VCaP (cell line): Measurements from ENCODE around the gene PLA2G2A.
"Not testable (repeated sequence)": the region's sequence is repeated elsewhere in the genome, so short reads cannot be mapped to it uniquely, and the experiment has no call there.

Experiments
- H3K27ac ChIP-seq: fragments of 450-650 bp; 2 replicates; pipeline ENCODE4 v1.5.1; 2017
- TF ChIP-seq, protein P1 (sequence below): fragments of 450-650 bp; conservative IDR thresholded peaks from 2 replicates; pipeline ENCODE4 v1.5.1; 2017; ENCODE audit warnings: mild to moderate bottlenecking, moderate library complexity

The PLA2G2A gene

DNA sequence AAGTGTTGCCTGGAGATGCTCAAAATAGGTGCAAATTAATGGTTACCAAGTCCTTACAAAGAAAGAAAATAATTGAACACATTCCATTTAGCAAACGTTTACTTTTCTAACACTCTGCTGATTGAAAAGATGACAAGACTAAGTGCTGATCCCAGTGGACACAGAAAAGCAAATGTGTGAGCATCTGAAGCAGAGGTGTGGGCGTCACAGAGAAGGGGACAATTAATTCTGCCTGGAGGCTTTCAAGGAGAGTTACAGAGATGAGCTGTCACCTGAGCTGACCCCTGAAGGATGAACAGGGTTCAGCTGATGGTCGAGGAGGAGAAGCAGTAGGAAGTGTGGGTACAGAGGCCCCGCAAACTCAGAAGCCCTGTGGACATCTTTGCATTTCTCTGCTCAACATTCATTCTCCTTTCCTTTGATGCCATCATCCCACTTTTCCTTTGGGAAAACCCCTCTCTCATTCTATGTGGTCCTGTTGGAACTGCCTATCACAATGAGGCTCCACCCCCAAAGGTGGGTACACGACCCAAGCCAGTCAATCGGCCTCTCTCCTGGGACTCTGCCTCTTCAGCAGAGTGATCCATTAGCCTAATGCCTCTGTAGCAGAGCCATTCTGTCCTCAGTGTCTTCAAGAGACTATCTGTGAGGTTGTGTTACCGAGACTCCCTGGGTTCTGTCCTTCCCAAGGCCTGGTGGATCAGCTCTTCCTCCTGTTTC, 38.8 kb downstream of the PLA2G2A start:
- TF ChIP-seq, protein P1, sequence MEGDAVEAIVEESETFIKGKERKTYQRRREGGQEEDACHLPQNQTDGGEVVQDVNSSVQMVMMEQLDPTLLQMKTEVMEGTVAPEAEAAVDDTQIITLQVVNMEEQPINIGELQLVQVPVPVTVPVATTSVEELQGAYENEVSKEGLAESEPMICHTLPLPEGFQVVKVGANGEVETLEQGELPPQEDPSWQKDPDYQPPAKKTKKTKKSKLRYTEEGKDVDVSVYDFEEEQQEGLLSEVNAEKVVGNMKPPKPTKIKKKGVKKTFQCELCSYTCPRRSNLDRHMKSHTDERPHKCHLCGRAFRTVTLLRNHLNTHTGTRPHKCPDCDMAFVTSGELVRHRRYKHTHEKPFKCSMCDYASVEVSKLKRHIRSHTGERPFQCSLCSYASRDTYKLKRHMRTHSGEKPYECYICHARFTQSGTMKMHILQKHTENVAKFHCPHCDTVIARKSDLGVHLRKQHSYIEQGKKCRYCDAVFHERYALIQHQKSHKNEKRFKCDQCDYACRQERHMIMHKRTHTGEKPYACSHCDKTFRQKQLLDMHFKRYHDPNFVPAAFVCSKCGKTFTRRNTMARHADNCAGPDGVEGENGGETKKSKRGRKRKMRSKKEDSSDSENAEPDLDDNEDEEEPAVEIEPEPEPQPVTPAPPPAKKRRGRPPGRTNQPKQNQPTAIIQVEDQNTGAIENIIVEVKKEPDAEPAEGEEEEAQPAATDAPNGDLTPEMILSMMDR, result no peak
- peak overlapping the region; percentile 34 for H3K27ac ChIP-seq

DNA sequence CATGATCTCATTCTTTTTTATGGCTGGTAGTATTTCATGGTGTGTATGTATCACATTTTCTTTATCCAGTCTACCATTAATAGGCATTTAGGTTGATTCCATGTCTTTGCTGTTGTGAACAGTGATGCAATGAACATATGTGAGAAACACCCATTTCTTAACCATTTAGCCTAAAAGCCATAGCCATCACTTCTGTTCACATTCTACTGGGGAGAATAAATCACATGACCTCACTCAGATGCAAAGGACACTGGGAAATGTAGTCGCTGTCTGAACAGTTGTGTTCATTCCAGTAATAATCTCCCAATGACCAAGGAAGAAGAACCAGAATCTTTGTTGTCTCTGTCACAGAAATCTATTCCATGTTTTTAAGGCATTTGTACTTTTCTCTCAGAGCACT, 40.9 kb downstream of the PLA2G2A start:
- TF ChIP-seq, protein P1, result no peak
- no peak overlapping the region for H3K27ac ChIP-seq

DNA sequence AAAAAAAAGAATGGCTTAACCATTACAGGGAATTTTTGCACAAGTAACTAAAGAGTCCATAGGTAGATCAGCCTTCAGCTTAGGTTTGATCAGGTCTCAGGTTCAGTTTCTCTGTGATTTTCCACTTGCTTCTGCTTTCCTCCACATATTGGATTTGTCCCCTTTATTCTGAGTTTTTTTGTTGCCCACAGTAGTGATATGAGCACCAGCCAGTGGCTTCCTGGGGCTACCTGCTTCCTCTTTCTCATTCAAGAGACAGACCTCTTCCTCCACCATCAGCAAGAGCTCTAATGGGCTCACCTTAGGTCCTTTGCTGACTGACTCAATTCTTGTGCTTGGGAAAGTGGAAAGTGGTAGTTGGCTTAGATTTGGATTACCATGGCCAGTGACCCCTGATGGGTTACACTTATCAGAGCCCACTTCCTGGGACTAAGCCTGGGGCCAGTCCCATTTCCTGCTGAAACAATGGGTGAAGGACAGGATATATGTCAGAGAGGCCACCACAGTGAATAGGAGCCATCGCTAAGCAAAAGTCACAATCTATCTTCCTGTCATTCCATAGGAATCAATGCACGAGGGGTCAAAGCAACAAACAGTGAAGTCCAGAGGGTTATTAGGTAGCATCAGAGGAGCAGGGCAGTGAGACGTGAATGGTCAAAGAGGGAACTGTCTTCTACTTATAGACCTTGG, 43.2 kb downstream of the PLA2G2A start:
- H3K27ac ChIP-seq, result no peak overlapping the region
- TF ChIP-seq, protein P1, result no peak

DNA sequence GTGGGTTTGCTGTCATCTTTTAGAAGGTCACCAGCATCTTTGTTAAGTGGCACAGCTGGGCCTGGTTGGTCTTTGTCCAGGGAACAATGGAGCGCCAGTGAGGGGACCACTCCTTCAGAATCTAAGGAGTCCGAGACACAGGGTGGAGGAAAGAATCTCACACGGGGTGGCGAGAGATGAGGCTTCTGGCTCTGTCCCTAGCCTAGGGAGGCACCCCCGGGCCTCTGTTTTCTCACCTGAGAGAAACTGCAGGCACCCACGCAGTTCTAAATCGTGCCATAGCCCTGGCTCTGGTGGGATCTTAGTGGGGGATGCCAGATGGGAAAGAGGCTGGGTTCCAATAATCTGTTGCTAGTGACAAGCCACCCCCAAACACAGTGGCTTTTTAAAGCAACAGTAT, 45.1 kb downstream of the PLA2G2A start:
- TF ChIP-seq, protein P1, result no peak
- H3K27ac ChIP-seq, result no peak overlapping the region

DNA sequence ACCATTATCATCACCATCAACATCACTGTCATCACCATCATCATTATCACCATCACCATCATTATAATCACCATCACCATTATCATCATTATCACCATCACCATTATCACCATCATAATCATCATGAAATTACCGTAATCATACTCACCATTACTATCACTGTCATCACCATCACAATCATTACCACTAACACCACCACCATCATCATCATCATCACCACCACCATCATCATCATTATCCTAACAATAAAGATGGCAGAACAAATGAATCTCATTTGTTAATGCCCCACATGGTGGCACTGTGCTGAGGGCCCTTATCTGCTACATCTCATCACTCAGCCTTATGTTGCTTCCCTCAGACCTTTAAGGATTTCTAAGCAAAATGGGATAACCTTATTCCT, 46.6 kb downstream of the PLA2G2A start:
- no peak overlapping the region for H3K27ac ChIP-seq
- TF ChIP-seq, protein P1, result no peak

DNA sequence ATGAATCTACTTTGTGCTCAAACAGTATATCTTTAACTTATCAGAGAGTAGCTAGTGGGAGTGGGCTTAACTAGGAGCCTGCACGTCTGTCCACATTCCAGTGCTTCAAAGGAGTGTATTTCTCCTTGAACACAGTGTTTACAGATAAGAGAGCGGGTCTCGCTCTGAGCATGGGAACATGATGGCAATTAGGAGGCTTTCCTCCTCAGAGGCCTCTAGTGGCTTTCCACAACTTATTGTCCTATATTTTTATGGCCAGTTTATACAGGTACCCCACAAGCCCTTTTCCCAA, 52.3 kb downstream of the PLA2G2A start:
- H3K27ac ChIP-seq, result not testable (repeated sequence)

GRCh38 chr1:19926296-19927129, 52.9 kb downstream of the PLA2G2A start:
- no peak overlapping the region for H3K27ac ChIP-seq
- TF ChIP-seq, protein P1, result no peak
